PFSK-1 (cell line): ENCODE measurements around the gene CCDC88C.

Experiments used
- FOXP2 ChIP-seq: optimal IDR thresholded peaks from 2 replicates; pipeline ENCODE3; 2011; ENCODE audit warnings: borderline replicate concordance, control low read depth, inconsistent platforms; ENCODE audit not compliant: insufficient read depth; ENCODE audit errors: extremely low read length, extremely low read depth
- POLR2AphosphoS5 ChIP-seq: IDR thresholded peaks from 2 replicates; pipeline ENCODE4 v1.6.1; 2012; ENCODE audit warnings: low read depth, mild to moderate bottlenecking, control low read depth, low read length, moderate library complexity
- SIN3A ChIP-seq: IDR thresholded peaks from 2 replicates; pipeline ENCODE4 v1.6.1; 2012; ENCODE audit warnings: mild to moderate bottlenecking, low read length, moderate library complexity, borderline replicate concordance; ENCODE audit not compliant: insufficient read depth
- TAF1 ChIP-seq: IDR thresholded peaks from 2 replicates; pipeline ENCODE4 v1.6.1; 2012; ENCODE audit warnings: low read length, control low read depth, borderline replicate concordance; ENCODE audit not compliant: insufficient read depth
- TF ChIP-seq, protein P1 (sequence below), 2 experiments: IDR thresholded peaks; 2 replicates each; pipeline versions ENCODE4 v1.6.1 to v1.8.0; 2011 to 2012; ENCODE audit warnings: low read depth in 2 of 2, low read length in 2 of 2, control low read depth in 1 of 2, inconsistent platforms in 1 of 2, mild to moderate bottlenecking in 1 of 2, moderate library complexity in 1 of 2; ENCODE audit not compliant: insufficient read depth in 1 of 2

The CCDC88C gene

DNA sequence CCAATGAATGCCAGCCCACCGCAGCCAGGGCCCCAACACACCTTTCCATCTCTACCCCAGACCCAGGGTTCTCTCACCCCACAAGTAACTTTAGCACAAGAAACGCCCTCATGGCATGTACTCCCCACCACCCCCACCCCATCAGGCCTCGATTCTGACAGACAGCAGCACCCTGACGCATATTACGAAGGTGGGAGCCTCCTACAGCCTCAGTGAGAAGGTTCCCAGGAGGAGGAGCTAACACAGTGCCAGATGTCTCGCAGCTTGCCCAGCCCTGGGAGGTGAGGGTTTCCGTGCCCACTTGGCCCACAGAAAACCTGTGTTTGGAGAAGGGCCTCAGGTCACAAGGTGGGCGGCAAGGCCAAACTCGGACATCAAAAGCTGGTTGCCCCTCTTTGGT lies 32.4 kb downstream of the CCDC88C start:
- TF ChIP-seq POLR2AphosphoS5 (no peak), FOXP2 (no peak), SIN3A (no peak), TAF1 (no peak)
- TF ChIP-seq, protein P1, sequence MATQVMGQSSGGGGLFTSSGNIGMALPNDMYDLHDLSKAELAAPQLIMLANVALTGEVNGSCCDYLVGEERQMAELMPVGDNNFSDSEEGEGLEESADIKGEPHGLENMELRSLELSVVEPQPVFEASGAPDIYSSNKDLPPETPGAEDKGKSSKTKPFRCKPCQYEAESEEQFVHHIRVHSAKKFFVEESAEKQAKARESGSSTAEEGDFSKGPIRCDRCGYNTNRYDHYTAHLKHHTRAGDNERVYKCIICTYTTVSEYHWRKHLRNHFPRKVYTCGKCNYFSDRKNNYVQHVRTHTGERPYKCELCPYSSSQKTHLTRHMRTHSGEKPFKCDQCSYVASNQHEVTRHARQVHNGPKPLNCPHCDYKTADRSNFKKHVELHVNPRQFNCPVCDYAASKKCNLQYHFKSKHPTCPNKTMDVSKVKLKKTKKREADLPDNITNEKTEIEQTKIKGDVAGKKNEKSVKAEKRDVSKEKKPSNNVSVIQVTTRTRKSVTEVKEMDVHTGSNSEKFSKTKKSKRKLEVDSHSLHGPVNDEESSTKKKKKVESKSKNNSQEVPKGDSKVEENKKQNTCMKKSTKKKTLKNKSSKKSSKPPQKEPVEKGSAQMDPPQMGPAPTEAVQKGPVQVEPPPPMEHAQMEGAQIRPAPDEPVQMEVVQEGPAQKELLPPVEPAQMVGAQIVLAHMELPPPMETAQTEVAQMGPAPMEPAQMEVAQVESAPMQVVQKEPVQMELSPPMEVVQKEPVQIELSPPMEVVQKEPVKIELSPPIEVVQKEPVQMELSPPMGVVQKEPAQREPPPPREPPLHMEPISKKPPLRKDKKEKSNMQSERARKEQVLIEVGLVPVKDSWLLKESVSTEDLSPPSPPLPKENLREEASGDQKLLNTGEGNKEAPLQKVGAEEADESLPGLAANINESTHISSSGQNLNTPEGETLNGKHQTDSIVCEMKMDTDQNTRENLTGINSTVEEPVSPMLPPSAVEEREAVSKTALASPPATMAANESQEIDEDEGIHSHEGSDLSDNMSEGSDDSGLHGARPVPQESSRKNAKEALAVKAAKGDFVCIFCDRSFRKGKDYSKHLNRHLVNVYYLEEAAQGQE (IDR thresholded peaks at IDR 0.05; ENCODE audit: insufficient read depth in 1 of 2, low read depth in 2 of 2, low read length in 2 of 2): no peak

- TF ChIP-seq POLR2AphosphoS5: no peak
- no peak for TF ChIP-seq TAF1
- TF ChIP-seq FOXP2: no peak
- no peak for TF ChIP-seq SIN3A
- TF ChIP-seq, protein P1 (IDR thresholded peaks at IDR 0.05; ENCODE audit: insufficient read depth in 1 of 2, low read depth in 2 of 2, low read length in 2 of 2): no peak
Measured at GRCh38 chr14:91383439-91383838, 34.2 kb downstream of the CCDC88C start.

- no peak for TF ChIP-seq FOXP2
- no peak for TF ChIP-seq SIN3A
- TF ChIP-seq POLR2AphosphoS5: no peak
- no peak for TF ChIP-seq TAF1
- TF ChIP-seq, protein P1 (IDR thresholded peaks at IDR 0.05; ENCODE audit: insufficient read depth in 1 of 2, low read depth in 2 of 2, low read length in 2 of 2): no peak
Measured at GRCh38 chr14:91381801-91382670, 35.6 kb downstream of the CCDC88C start.

GRCh38 chr14:91380610-91381371 lies 36.8 kb downstream of the CCDC88C start:
- TF ChIP-seq, protein P1 (IDR thresholded peaks at IDR 0.05; ENCODE audit: insufficient read depth in 1 of 2, low read depth in 2 of 2, low read length in 2 of 2): no peak
- TF ChIP-seq TAF1 (no peak), POLR2AphosphoS5 (no peak), FOXP2 (no peak), SIN3A (no peak)
